Measurements from ENCODE around the gene ARMC7.
A peak's percentile ranks its signal among the peaks of the same experiment; 100 is the strongest.

DNA sequence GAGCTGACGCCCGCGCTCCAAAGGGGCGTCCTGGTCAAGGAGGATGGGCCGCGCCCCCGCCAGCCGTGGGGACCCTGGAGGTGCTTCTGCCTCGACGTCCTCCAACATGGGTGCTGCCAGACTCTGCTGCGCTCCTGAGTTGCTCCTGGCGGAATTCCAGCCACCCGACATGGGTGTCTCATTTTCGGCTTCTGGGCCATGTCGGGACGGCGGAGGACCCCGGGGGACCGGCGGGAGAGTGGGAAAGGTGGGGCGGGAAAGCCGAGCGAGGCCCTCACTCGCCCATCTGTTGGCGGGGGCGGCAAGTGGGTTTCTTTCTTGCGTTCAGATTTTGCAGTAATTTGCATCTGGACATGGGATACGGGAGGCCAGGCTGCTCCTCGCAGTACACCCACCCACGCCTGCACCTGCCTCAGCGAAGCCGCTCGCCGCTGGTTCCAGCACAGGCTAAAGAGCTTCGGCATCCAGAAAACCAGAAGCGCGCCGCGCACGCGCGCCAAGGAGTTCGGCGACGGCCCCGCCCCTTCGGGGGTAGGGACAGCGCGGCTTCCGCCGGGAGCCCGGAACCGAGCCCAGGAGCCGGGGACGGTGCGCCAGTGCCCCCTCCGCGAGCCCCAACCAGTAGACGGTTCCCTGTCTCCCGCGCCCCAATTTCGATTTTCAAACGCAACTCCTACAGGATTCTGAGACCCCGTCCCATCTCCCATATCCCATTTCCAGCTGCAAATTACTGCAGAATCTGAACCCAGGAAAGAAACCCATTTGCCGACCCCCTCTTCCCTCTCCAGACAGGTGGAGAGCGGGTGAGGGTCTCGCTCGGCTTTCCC lies at the start of gene ARMC7:
- TF ChIP-seq, protein P1, sequence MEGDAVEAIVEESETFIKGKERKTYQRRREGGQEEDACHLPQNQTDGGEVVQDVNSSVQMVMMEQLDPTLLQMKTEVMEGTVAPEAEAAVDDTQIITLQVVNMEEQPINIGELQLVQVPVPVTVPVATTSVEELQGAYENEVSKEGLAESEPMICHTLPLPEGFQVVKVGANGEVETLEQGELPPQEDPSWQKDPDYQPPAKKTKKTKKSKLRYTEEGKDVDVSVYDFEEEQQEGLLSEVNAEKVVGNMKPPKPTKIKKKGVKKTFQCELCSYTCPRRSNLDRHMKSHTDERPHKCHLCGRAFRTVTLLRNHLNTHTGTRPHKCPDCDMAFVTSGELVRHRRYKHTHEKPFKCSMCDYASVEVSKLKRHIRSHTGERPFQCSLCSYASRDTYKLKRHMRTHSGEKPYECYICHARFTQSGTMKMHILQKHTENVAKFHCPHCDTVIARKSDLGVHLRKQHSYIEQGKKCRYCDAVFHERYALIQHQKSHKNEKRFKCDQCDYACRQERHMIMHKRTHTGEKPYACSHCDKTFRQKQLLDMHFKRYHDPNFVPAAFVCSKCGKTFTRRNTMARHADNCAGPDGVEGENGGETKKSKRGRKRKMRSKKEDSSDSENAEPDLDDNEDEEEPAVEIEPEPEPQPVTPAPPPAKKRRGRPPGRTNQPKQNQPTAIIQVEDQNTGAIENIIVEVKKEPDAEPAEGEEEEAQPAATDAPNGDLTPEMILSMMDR (IDR thresholded peaks at IDR 0.05), result peak in 1 of 4 experiments; percentile 25
- TF ChIP-seq POLR2A (IDR thresholded peaks at IDR 0.05), result peak in 1 of 2 donors; percentile 62

All from uterus (tissue), 2 donors.